HepG2 (cell line): ENCODE results near the gene CMTM8. TPM values are rescaled to one million over a fixed set of nuclear protein-coding genes. Genes with fewer than 3 reads are reported as not detected.

Experiments used
- ATAC-seq: fragments of 200-7000 bp; cut with Tn5 transposase; 3 replicates; pipeline ENCODE4 v1.9.1; 2020; ENCODE audit warnings: mild to moderate bottlenecking, moderate library complexity
- BruUV-seq: library from RNA; stranded (reverse); fragments of 400-500 nt; replicated peaks from 2 replicates; lab custom pipeline; 2021; lab: Mats Ljungman, UMichigan
- CTCF ChIA-PET: fragments of 300-600 bp; formaldehyde crosslinking; extraction: SDS; loops from one replicate; lab custom pipeline; 2021; ENCODE audit warnings: low total read pairs, inconsistent platforms, low intra/inter-chr PET ratio; lab: Yijun Ruan, JAX
- POLR2A ChIA-PET: fragments of 350-600 bp; sonication (Branson Sonifier 250); formaldehyde crosslinking; loops from one replicate; lab custom pipeline; 2020; ENCODE audit warnings: antibody characterized with exemption, inconsistent platforms; lab: Yijun Ruan, JAX
- DNase-seq: peaks from one replicate; pipeline ENCODE4 v3.0.0-alpha.2; 2015; ENCODE audit warnings: low spot score
- FAIRE-seq: peaks from 3 replicates; lab custom pipeline; 2011; peaks lifted over from hg19 to GRCh38; lab: Jason Lieb, UNC
- H2AFZ ChIP-seq: one replicate; pipeline ENCODE4 v1.6.1; 2011; ENCODE audit warnings: low read length, inconsistent platforms
- H3K27ac ChIP-seq: fragments of 300-600 bp; 3 replicates; pipeline ENCODE4 v1.8.0; 2011; ENCODE audit warnings: mixed run types, mild to moderate bottlenecking, mixed read lengths, low read length, inconsistent platforms; ENCODE audit not compliant: insufficient read depth; ENCODE audit errors: extremely low read length
- H3K27me3 ChIP-seq, 2 experiments: fragments of 200-600 bp in 1 of 2; 2 replicates in 1 of 2; 3 replicates in 1 of 2; pipeline versions ENCODE4 v1.6.0 to v1.8.0; 2011; ENCODE audit warnings: low read length in 2 of 2, mild to moderate bottlenecking in 2 of 2, moderate library complexity in 2 of 2, inconsistent platforms in 1 of 2; ENCODE audit not compliant: insufficient read depth in 2 of 2, control insufficient read depth in 1 of 2
- H3K36me3 ChIP-seq, 2 experiments: fragments of 200-600 bp in 1 of 2; replicated peaks in 1 of 2; 2 replicates in 1 of 2; 3 replicates in 1 of 2; pipeline versions ENCODE4 v1.5.1 to v1.8.0; 2011; ENCODE audit warnings: low read length in 2 of 2, inconsistent platforms in 1 of 2; ENCODE audit not compliant: insufficient read depth in 2 of 2, control insufficient read depth in 1 of 2
- H3K4me1 ChIP-seq: 2 replicates; pipeline ENCODE4 v1.5.1; 2012; ENCODE audit warnings: low read length, inconsistent platforms; ENCODE audit not compliant: insufficient read depth
- H3K4me2 ChIP-seq: 2 replicates; pipeline ENCODE4 v1.6.0; 2011; ENCODE audit warnings: low read depth, low read length, inconsistent platforms
- H3K4me3 ChIP-seq, 3 experiments: fragments of 200-600 bp in 1 of 3; sonication (generic), shearing (Covaris generic) in 1 of 3; replicated peaks in 1 of 3; 2 replicates each; pipeline ENCODE4 v1.5.1; 2011 to 2016; ENCODE audit warnings: low read length in 3 of 3, inconsistent platforms in 2 of 3, low read depth in 2 of 3, mild to moderate bottlenecking in 2 of 3, control low read depth in 1 of 3, mixed read lengths in 1 of 3; ENCODE audit not compliant: insufficient read depth in 1 of 3
- H3K79me2 ChIP-seq: one replicate; pipeline ENCODE4 v1.6.1; 2011; ENCODE audit warnings: low read length, inconsistent platforms; ENCODE audit not compliant: insufficient read depth
- H3K9ac ChIP-seq: 2 replicates; pipeline ENCODE4 v1.6.0; 2011; ENCODE audit warnings: mild to moderate bottlenecking, low read depth, low read length, inconsistent platforms; ENCODE audit not compliant: insufficient read depth
- H3K9me3 ChIP-seq: 2 replicates; pipeline ENCODE4 v1.5.1; 2012; ENCODE audit warnings: mild to moderate bottlenecking, low read length
- H4K20me1 ChIP-seq: 2 replicates; pipeline ENCODE4 v1.6.0; 2011; ENCODE audit warnings: inconsistent platforms, mild to moderate bottlenecking, low read length, moderate library complexity; ENCODE audit not compliant: insufficient read depth
- CTCF ChIP-seq: sonication (generic); formaldehyde crosslinking; IDR thresholded peaks from 2 replicates; pipeline ENCODE4 v1.5.0; 2020; ENCODE audit warnings: mild to moderate bottlenecking, missing genetic modification reagents, moderate library complexity
- MIER2 ChIP-seq: IDR thresholded peaks from 2 replicates; pipeline ENCODE4 v1.6.1; 2016; ENCODE audit warnings: missing biosample characterization, missing genetic modification reagents
- PCBP2 ChIP-seq: fragments of 200-400 bp; formaldehyde crosslinking; optimal IDR thresholded peaks from 2 replicates; pipeline ENCODE3; 2018; ENCODE audit warnings: low read length, low read depth; ENCODE audit not compliant: poor library complexity, severe bottlenecking
- PLRG1 ChIP-seq: fragments of 450-650 bp; conservative IDR thresholded peaks from 2 replicates; pipeline ENCODE4 v1.6.1; 2016
- SMC3 ChIP-seq: IDR thresholded peaks from 2 replicates; pipeline ENCODE4 v1.6.1; 2011; ENCODE audit warnings: low read length, improper control_type of control experiment
- SOX6 ChIP-seq, 2 experiments: fragments of 450-650 bp in 1 of 2; sonication (generic) in 1 of 2; formaldehyde crosslinking in 1 of 2; IDR thresholded peaks; 2 replicates each; pipeline versions ENCODE4 v1.4.0 to v1.6.1; 2017 to 2020; ENCODE audit warnings: antibody characterized with exemption in 1 of 2, mild to moderate bottlenecking in 1 of 2, missing genetic modification reagents in 1 of 2
- STAG1 ChIP-seq: sonication (generic); formaldehyde crosslinking; IDR thresholded peaks from 2 replicates; pipeline ENCODE4 v1.4.0; 2020; ENCODE audit warnings: missing genetic modification reagents
- ZBTB34 ChIP-seq: sonication (generic); formaldehyde crosslinking; IDR thresholded peaks from 2 replicates; pipeline ENCODE4 v1.8.0; 2022; ENCODE audit warnings: mild to moderate bottlenecking, missing genetic modification reagents
- ZNF792 ChIP-seq: IDR thresholded peaks from 2 replicates; pipeline ENCODE4 v1.6.1; 2016
- ZNF891 ChIP-seq: sonication (generic); formaldehyde crosslinking; IDR thresholded peaks from 2 replicates; pipeline ENCODE4 v1.5.0; 2020; ENCODE audit warnings: mild to moderate bottlenecking, missing genetic modification reagents
- WGBS: methylation state at CpG from one replicate; pipeline ENCODE4 v1.1.6; 2017; ENCODE audit warnings: low lambda C conversion rate; 5-methylcytosine and 5-hydroxymethylcytosine counted together
- in situ Hi-C: cut with HindIII; loops from 2 replicates; pipeline ENCODE4 v1.10.0; 2017; ENCODE audit warnings: low pct_unique_long_range_greater_than_20kb; ENCODE audit not compliant: extremely low pct_ligation_motif_present
- intact Hi-C: fragments of 100-400 bp; cut with micrococcal nuclease; formaldehyde crosslinking; loops from one replicate; pipeline ENCODE4 v1.10.0; 2022; ENCODE audit not compliant: unreplicated experiment
- polyA plus RNA-seq, 8 experiments: library from polyadenylated mRNA; depleted of rRNA in 3 of 8; stranded (reverse) in 7 of 8; unstranded in 1 of 8; fragments of >200 nt; fragmentation: Illumina TruSeq in 4 of 8; extraction: Trizol in 4 of 8; gene quantifications; 2 replicates each; pipeline versions ENCODE4 v1.2.1 to v1.2.3, GENCODE V29; 2011 to 2016; ENCODE audit warnings: low read depth in 4 of 8, missing spikeins in 1 of 8, mixed read lengths in 1 of 8; ENCODE audit not compliant: insufficient read depth in 1 of 8
- total RNA-seq, 5 experiments: library from RNA; depleted of rRNA; stranded (reverse); fragments of >200 nt; fragmentation: Illumina TruSeq; extraction: Trizol; gene quantifications; 2 replicates each; pipeline ENCODE4 v1.2.3, GENCODE V29; 2016; ENCODE audit warnings: low read depth in 1 of 5
- TF ChIP-seq, protein P1 (sequence below): sonication (generic); formaldehyde crosslinking; IDR thresholded peaks from 2 replicates; pipeline ENCODE4 v1.4.0; 2020; ENCODE audit warnings: missing genetic modification reagents, mild to moderate bottlenecking, borderline replicate concordance
- TF ChIP-seq, protein P2 (sequence below): sonication (generic); formaldehyde crosslinking; IDR thresholded peaks from 2 replicates; pipeline ENCODE4 v1.5.0; 2020; ENCODE audit warnings: missing genetic modification reagents
- TF ChIP-seq, protein P3 (sequence below): sonication (generic); formaldehyde crosslinking; IDR thresholded peaks from 2 replicates; pipeline ENCODE4 v1.5.1; 2020; ENCODE audit warnings: mild to moderate bottlenecking, missing genetic modification reagents, borderline replicate concordance

Gene CMTM8
- total and polyA plus RNA-seq, 2 of the 13 experiments (the other 11 are each of a cell fraction or from before 2014, with no cell fraction given), result 8.9 to 15.8 TPM

DNA sequence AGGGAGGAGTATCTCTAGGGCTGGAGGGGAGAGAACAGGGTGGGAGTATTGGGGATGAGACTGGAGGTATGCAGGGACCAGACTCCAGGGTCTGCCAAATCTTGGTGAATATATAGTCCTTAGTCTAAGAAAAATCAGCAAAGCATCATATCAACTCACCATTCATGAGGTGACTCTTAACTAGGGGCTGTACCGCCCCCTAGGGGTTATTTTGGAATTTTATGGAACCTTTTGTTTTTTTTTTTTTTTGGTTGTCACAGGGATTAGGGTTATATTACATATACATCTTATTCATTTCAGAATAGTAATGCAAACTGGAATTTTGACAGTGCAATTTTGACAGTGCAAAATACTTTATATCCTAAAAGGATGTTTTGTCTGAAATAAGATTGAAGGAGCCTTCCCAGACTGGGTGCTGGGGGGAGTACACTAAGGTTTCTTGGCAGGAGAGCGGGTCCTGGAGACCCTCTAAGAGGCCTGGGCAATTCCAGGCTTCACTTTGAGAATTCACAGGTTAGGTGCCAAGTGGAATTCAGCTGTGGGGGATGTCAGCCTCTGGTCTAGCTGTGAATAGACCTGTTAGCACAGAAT lies 160.6 kb downstream of the CMTM8 start:
- no peak; the same call in 2 of the 3 replicates for ATAC-seq
- FAIRE-seq, result peak; percentile 37
- Histone ChIP-seq H3K27me3 (no peaks in the 10 kb centered on the region), H3K27ac (no peak overlapping the region), H3K79me2 (peaks cover 45% of the 10 kb centered on the region), H3K4me3 (no peak overlapping the region), H3K4me2 (no peak overlapping the region), H4K20me1 (peaks cover 3% of the 10 kb centered on the region; the same call in 1 of the 2 replicates), H2AFZ (no peak overlapping the region), H3K36me3 (0 out of 5 replicates have a peak, but pooled peaks cover 0 to 2% of the 10 kb centered on the region in 2 experiments), H3K4me1 (peaks cover 31% of the 10 kb centered on the region), H3K9me3 (no peaks in the 10 kb centered on the region), H3K9ac (no peak overlapping the region)
- peak; percentile 62 for DNase-seq
- ChIA-PET POLR2A (no interaction called here), CTCF (interaction anchor here (1.3 to 2.1 kb wide), 3 partner anchors 24 to 223 kb away, joined by 6 to 10 read pairs (median 9); no protein-coding TSS in a partner anchor)
- in situ Hi-C loops, result no loop called here
- WGBS, result 53% methylated on average over 2 of the region's 2 CpGs
- no TSS peak for BruUV-seq
- intact Hi-C loops, result loop anchor here (1.0 to 10.0 kb wide), 4 partner anchors 24 to 221 kb away; partner anchors contain the start of gene CMTM6
- TF ChIP-seq ZNF792 (CRISPR knock-in tag) (no peak), SOX6 (IDR thresholded peaks at IDR 0.05) (no peak), SOX6 (CRISPR knock-in tag; IDR thresholded peaks at IDR 0.05) (no peak), STAG1 (peak; percentile 50), PCBP2 (no peak), PLRG1 (no peak), ZNF891 (CRISPR knock-in tag) (no peak), MIER2 (no peak), SMC3 (peak; percentile 7; the same call in 1 of the 2 replicates), ZBTB34 (CRISPR knock-in tag) (no peak), CTCF (CRISPR knock-in tag) (peak; percentile 56)
- TF ChIP-seq, protein P1, sequence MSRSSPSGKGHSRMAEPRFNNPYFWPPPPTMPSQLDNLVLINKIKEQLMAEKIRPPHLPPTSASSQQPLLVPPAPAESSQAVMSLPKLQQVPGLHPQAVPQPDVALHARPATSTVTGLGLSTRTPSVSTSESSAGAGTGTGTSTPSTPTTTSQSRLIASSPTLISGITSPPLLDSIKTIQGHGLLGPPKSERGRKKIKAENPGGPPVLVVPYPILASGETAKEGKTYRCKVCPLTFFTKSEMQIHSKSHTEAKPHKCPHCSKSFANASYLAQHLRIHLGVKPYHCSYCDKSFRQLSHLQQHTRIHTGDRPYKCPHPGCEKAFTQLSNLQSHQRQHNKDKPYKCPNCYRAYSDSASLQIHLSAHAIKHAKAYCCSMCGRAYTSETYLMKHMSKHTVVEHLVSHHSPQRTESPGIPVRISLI (CRISPR knock-in tag), result peak; percentile 79; the same call in 1 of the 2 replicates
- TF ChIP-seq, protein P2, sequence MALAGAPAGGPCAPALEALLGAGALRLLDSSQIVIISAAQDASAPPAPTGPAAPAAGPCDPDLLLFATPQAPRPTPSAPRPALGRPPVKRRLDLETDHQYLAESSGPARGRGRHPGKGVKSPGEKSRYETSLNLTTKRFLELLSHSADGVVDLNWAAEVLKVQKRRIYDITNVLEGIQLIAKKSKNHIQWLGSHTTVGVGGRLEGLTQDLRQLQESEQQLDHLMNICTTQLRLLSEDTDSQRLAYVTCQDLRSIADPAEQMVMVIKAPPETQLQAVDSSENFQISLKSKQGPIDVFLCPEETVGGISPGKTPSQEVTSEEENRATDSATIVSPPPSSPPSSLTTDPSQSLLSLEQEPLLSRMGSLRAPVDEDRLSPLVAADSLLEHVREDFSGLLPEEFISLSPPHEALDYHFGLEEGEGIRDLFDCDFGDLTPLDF (CRISPR knock-in tag), result no peak
- TF ChIP-seq, protein P3, sequence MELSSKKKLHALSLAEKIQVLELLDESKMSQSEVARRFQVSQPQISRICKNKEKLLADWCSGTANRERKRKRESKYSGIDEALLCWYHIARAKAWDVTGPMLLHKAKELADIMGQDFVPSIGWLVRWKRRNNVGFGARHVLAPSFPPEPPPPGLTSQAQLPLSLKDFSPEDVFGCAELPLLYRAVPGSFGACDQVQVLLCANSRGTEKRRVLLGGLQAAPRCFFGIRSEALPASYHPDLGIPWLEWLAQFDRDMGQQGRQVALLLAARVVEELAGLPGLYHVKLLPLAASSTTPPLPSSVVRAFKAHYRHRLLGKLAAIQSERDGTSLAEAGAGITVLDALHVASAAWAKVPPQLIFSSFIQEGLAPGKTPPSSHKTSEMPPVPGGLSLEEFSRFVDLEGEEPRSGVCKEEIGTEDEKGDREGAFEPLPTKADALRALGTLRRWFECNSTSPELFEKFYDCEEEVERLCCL, result no peak
